Smooth muscle cell (in vitro differentiated cells): ENCODE data around the gene DIS3L2. TPM values are rescaled to one million over a fixed set of nuclear protein-coding genes. Genes with fewer than 3 reads are reported as not detected.

Experiments
- DNase-seq: peaks from one replicate; lab custom pipeline; 2025; ENCODE audit not compliant: unreplicated experiment; lab: John Stamatoyannopoulos, UW
- H2AFZ ChIP-seq: fragments of 200-600 bp; sonication (generic); 2 replicates; pipeline ENCODE4 v1.6.0; 2016; ENCODE audit warnings: antibody characterized with exemption, low read depth, mild to moderate bottlenecking
- H3F3A ChIP-seq: fragments of 200-600 bp; sonication (generic); 2 replicates; pipeline ENCODE4 v1.6.0; 2017; ENCODE audit warnings: antibody characterized with exemption, low read depth
- H3K27ac ChIP-seq: fragments of 200-600 bp; sonication (generic); 2 replicates; pipeline ENCODE4 v1.5.1; 2016; ENCODE audit warnings: low read depth, mild to moderate bottlenecking
- H3K27me3 ChIP-seq: fragments of 200-600 bp; sonication (generic); 2 replicates; pipeline ENCODE4 v1.6.1; 2016; ENCODE audit warnings: low read depth, mild to moderate bottlenecking
- H3K36me3 ChIP-seq: fragments of 200-600 bp; sonication (generic); 2 replicates; pipeline ENCODE4 v1.5.1; 2016; ENCODE audit warnings: low read depth
- H3K4me1 ChIP-seq: fragments of 200-600 bp; sonication (generic); 2 replicates; pipeline ENCODE4 v1.5.1; 2016; ENCODE audit warnings: low read depth
- H3K4me2 ChIP-seq: fragments of 200-600 bp; sonication (generic); 2 replicates; pipeline ENCODE4 v1.6.0; 2016; ENCODE audit warnings: mild to moderate bottlenecking
- H3K4me3 ChIP-seq: fragments of 200-600 bp; sonication (generic); 2 replicates; pipeline ENCODE4 v1.5.1; 2016; ENCODE audit warnings: mild to moderate bottlenecking
- H3K79me2 ChIP-seq: fragments of 200-600 bp; sonication (generic); 2 replicates; pipeline ENCODE4 v1.6.0; 2016; ENCODE audit warnings: low read depth, mild to moderate bottlenecking
- H3K9ac ChIP-seq: fragments of 200-600 bp; sonication (generic); 2 replicates; pipeline ENCODE4 v1.6.0; 2016; ENCODE audit warnings: low read depth
- H3K9me3 ChIP-seq: fragments of 200-600 bp; sonication (generic); replicated peaks from 2 replicates; pipeline ENCODE4 v1.5.1; 2016; ENCODE audit warnings: low read depth
- H4K20me1 ChIP-seq: fragments of 200-600 bp; sonication (generic); 2 replicates; pipeline ENCODE4 v1.6.0; 2016; ENCODE audit warnings: low read depth
- WGBS: methylation state at CpG from one replicate; pipeline ENCODE4 v1.1.7; 2016; ENCODE audit warnings: low lambda C conversion rate; 5-methylcytosine and 5-hydroxymethylcytosine counted together
- polyA plus RNA-seq: library from polyadenylated mRNA; unstranded; fragments of >200 nt; fragmentation: Nextera tagmentation; extraction: Ambion mirVana; gene quantifications from 2 replicates; pipeline ENCODE4 v1.2.1, GENCODE V29; 2016
- total RNA-seq: library from RNA; depleted of rRNA; stranded (reverse); fragments of >200 nt; gene quantifications from 2 replicates; pipeline ENCODE4 v1.2.3, GENCODE V29; 2014
- TF ChIP-seq, protein P1 (sequence below): fragments of 200-600 bp; sonication (generic); IDR thresholded peaks from 2 replicates; pipeline ENCODE4 v1.5.1; 2017; ENCODE audit warnings: borderline replicate concordance, mild to moderate bottlenecking, antibody characterized with exemption; ENCODE audit not compliant: insufficient read depth, poor library complexity, severe bottlenecking

Gene DIS3L2
- total and polyA plus RNA-seq, 2 experiments from 2014 or later: 11.4 to 25.2 TPM

- H3K27me3 ChIP-seq: peaks cover 51% of the 10 kb centered on the region
These were observed 40.7 kb upstream of the DIS3L2 start for GRCh38 chr2:231920795-231921194.

GRCh38 chr2:231922311-231923009 lies 39.1 kb upstream of the DIS3L2 start:
- H3K4me1 ChIP-seq: peaks cover 11% of the 10 kb centered on the region
- H4K20me1 ChIP-seq: no peaks in the 10 kb centered on the region
- H3K79me2 ChIP-seq: no peaks in the 10 kb centered on the region
- TF ChIP-seq, protein P1, sequence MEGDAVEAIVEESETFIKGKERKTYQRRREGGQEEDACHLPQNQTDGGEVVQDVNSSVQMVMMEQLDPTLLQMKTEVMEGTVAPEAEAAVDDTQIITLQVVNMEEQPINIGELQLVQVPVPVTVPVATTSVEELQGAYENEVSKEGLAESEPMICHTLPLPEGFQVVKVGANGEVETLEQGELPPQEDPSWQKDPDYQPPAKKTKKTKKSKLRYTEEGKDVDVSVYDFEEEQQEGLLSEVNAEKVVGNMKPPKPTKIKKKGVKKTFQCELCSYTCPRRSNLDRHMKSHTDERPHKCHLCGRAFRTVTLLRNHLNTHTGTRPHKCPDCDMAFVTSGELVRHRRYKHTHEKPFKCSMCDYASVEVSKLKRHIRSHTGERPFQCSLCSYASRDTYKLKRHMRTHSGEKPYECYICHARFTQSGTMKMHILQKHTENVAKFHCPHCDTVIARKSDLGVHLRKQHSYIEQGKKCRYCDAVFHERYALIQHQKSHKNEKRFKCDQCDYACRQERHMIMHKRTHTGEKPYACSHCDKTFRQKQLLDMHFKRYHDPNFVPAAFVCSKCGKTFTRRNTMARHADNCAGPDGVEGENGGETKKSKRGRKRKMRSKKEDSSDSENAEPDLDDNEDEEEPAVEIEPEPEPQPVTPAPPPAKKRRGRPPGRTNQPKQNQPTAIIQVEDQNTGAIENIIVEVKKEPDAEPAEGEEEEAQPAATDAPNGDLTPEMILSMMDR: no peak
- 90% methylated on average over 15 of the region's 15 CpGs for WGBS
- H3K27me3 ChIP-seq: peaks cover 64% of the 10 kb centered on the region
- H3K27ac ChIP-seq: no peak overlapping the region
- no peak overlapping the region for H3K9ac ChIP-seq
- no peaks in the 10 kb centered on the region for H3F3A ChIP-seq
- H2AFZ ChIP-seq: no peak overlapping the region
- no peaks in the 10 kb centered on the region for H3K36me3 ChIP-seq
- no peak for DNase-seq
- no peaks in the 10 kb centered on the region for H3K9me3 ChIP-seq
- H3K4me3 ChIP-seq: no peak overlapping the region
- no peak overlapping the region for H3K4me2 ChIP-seq

More at GRCh38 chr2:231920795-231921194, 40.7 kb upstream of the DIS3L2 start:
- no peaks in the 10 kb centered on the region for H3K36me3 ChIP-seq
- H3K79me2 ChIP-seq: no peaks in the 10 kb centered on the region
- no peak overlapping the region for H3K4me2 ChIP-seq
- no peaks in the 10 kb centered on the region for H3K9me3 ChIP-seq
- TF ChIP-seq, protein P1: no peak
- H2AFZ ChIP-seq: no peak overlapping the region
- H3K4me1 ChIP-seq: peaks cover 5% of the 10 kb centered on the region
- no peaks in the 10 kb centered on the region for H3F3A ChIP-seq
- H3K9ac ChIP-seq: no peak overlapping the region
- DNase-seq: no peak
- WGBS: 87% methylated on average over 5 of the region's 5 CpGs
- no peak overlapping the region for H3K27ac ChIP-seq
- H3K4me3 ChIP-seq: no peak overlapping the region
- H4K20me1 ChIP-seq: no peaks in the 10 kb centered on the region

DNA sequence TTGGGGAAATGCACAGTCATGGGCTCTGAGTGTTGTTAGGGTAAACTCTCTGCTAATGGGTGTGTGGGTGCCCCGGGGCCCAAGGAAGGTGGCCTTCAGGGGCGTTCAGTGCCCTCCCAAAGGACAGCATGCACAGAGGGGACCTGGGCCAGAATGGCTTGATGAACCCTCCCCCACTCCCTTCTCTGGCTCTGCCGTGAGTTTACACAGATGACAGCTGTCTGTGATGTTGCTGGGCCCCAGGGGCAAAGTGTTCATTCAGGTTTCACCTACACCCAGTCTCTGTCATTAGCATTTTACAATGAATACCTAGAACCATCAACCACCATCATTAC lies 38.5 kb upstream of the DIS3L2 start:
- Histone ChIP-seq H3K27me3 (peaks cover 69% of the 10 kb centered on the region), H3K4me2 (no peak overlapping the region), H3K9me3 (no peaks in the 10 kb centered on the region), H3K79me2 (no peaks in the 10 kb centered on the region), H4K20me1 (no peaks in the 10 kb centered on the region), H2AFZ (no peak overlapping the region), H3K27ac (no peak overlapping the region), H3K36me3 (no peaks in the 10 kb centered on the region), H3K4me1 (peaks cover 11% of the 10 kb centered on the region), H3K9ac (no peak overlapping the region), H3K4me3 (no peak overlapping the region), H3F3A (no peaks in the 10 kb centered on the region)
- DNase-seq: no peak
- TF ChIP-seq, protein P1: no peak
- 58% methylated on average over 3 of the region's 3 CpGs for WGBS
